Omental fat pad (tissue), 4 donors: Measurements from ENCODE around the gene CRLF1. TPM values are rescaled to one million over a fixed set of nuclear protein-coding genes. Genes with fewer than 3 reads are reported as not detected.

Experiments used
- ATAC-seq: fragments of 150-250 bp; one replicate; pipeline ENCODE4 v1.9.1; 2016; ENCODE audit warnings: mild to moderate bottlenecking, moderate library complexity; ENCODE audit not compliant: low FRiP score
- DNase-seq: peaks from one replicate; pipeline ENCODE4 v3.0.0-alpha.2; 2019; ENCODE audit warnings: low spot score
- CTCF ChIP-seq, 3 donors: fragments of 450-650 bp; IDR thresholded peaks; one replicate each; pipeline ENCODE4 v1.5.1; 2016 to 2017; ENCODE audit warnings: antibody characterized with exemption in 3 of 3, mild to moderate bottlenecking in 3 of 3, moderate library complexity in 2 of 3
- total RNA-seq, 4 donors: library from RNA; depleted of rRNA; stranded (reverse); fragments of >200 nt; gene quantifications; one replicate each; pipeline ENCODE4 v1.1.0, GENCODE V29; 2016

The CRLF1 gene
- total RNA-seq, 4 donors from 2014 or later = 6.3 to 115 (median 10.9) TPM

- no peak for ATAC-seq
- DNase-seq = no peak
- TF ChIP-seq CTCF (IDR thresholded peaks at IDR 0.05) = no peak
Measured at GRCh38 chr19:18608805-18609716, 2.5 kb upstream of the CRLF1 start.

- no peak for TF ChIP-seq CTCF (IDR thresholded peaks at IDR 0.05)
- DNase-seq = no peak
- no peak for ATAC-seq
Measured at GRCh38 chr19:18608102-18608804, 1.7 kb upstream of the CRLF1 start.

- DNase-seq (no peak), ATAC-seq (no peak)
- TF ChIP-seq CTCF (IDR thresholded peaks at IDR 0.05) = no peak
Measured at GRCh38 chr19:18607226-18608101, 865 bp upstream of the CRLF1 start.

- no peak for ATAC-seq
- no peak for TF ChIP-seq CTCF (IDR thresholded peaks at IDR 0.05)
- no peak for DNase-seq
Measured at GRCh38 chr19:18605546-18606280, 886 bp downstream of the CRLF1 start.

GRCh38 chr19:18605196-18605545, 1.4 kb downstream of the CRLF1 start:
- TF ChIP-seq CTCF (IDR thresholded peaks at IDR 0.05) = no peak
- DNase-seq (no peak), ATAC-seq (no peak)

- no peak for DNase-seq
- ATAC-seq = no peak
- no peak for TF ChIP-seq CTCF (IDR thresholded peaks at IDR 0.05)
Measured at GRCh38 chr19:18604820-18605159, 1.8 kb downstream of the CRLF1 start.
